ENCODE results near the gene LSMEM2. TPM values are rescaled to one million over a fixed set of nuclear protein-coding genes. Genes with fewer than 3 reads are reported as not detected.

The LSMEM2 gene
- total and polyA plus RNA-seq, 2 of the 8 experiments (the other 6 are each of a cell fraction or from before 2014, with no cell fraction given) = 0.58 to 0.68 TPM

GRCh38 chr3:50334339-50335075, 55.6 kb downstream of the LSMEM2 start (continued):
- TF ChIP-seq POU5F1 (IDR thresholded peaks at IDR 0.05; ENCODE audit: low read depth, low read length) = no peak
- no peak for TF ChIP-seq KDM1A (IDR thresholded peaks at IDR 0.05; ENCODE audit: borderline replicate concordance, low read length)
- no peak for TF ChIP-seq MAFK (IDR thresholded peaks at IDR 0.05; ENCODE audit: low read depth, low read length)
- TF ChIP-seq SUZ12 (IDR thresholded peaks at IDR 0.05; ENCODE audit: low read length) = no peak
- no peak for TF ChIP-seq CTCF (IDR thresholded peaks at IDR 0.05; ENCODE audit: control extremely low read depth in 1 of 3, insufficient read depth in 1 of 3, low read depth in 1 of 3, low read length in 3 of 3)
